Measurements from ENCODE around the gene ENDOD1.

DNA sequence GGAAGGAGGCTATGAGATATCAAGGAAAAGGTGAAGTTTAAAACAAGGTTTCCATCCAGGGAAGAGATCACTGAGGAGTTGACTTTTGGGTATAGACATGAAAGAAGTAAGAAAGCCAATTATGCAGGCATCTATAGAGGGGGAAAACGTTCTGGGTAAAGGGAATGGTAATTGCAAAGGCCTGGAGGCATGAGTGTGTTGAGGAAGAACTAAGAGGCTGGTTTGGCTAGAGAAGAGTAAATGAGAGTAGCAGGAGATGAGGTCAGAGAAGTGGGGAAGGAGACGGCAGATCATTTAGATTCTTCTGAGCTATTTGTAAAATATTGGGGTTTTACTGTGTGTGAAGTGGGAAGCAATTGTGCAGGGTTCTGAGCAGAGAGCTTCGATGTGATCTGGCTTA is 7.6 kb downstream of the ENDOD1 start:
- TF ChIP-seq EZH2 (IDR thresholded peaks at IDR 0.05; ENCODE audit: insufficient read depth, poor library complexity, severe bottlenecking), result no peak
- no peak for TF ChIP-seq EZH2phosphoT487 (IDR thresholded peaks at IDR 0.05; ENCODE audit: insufficient read depth, low read depth)

Data from GM23248 (cell line).